Measurements from ENCODE around the gene GPD1. TPM values are rescaled to one million over a fixed set of nuclear protein-coding genes. Genes with fewer than 3 reads are reported as not detected.

Gene GPD1
- total and polyA plus RNA-seq, 9 of the 15 experiments (the other 6 are each of a cell fraction or from before 2014, with no cell fraction given): 0.13 to 1.00 (median 0.55) TPM

- TF ChIP-seq SMC3 (conservative IDR thresholded peaks at IDR 0.05; ENCODE audit: insufficient read depth, low read depth, low read length): 0 out of 2 replicates have a peak, but pooled peaks have one; percentile 8
- no peak for TF ChIP-seq THRA (IDR thresholded peaks at IDR 0.05)
- no peak for TF ChIP-seq KDM1A (IDR thresholded peaks at IDR 0.05)
- no peak for TF ChIP-seq RERE (CRISPR knock-in tag; IDR thresholded peaks at IDR 0.05; ENCODE audit: borderline replicate concordance)
- peak in 1 of 2 experiments; percentile 49; a peak in 2 of 4 replicates for TF ChIP-seq RAD21 (CRISPR knock-in tag; conservative IDR thresholded peaks at IDR 0.05 in 1 of 2, IDR thresholded peaks at IDR 0.05 in 1 of 2)
- no peak for TF ChIP-seq SMAD3 (CRISPR knock-in tag; conservative IDR thresholded peaks at IDR 0.05)
- TF ChIP-seq ZNF143 (CRISPR knock-in tag; IDR thresholded peaks at IDR 0.05): no peak
- TF ChIP-seq ZNF318 (IDR thresholded peaks at IDR 0.05; ENCODE audit: borderline replicate concordance in 1 of 2, low read depth in 1 of 2): no peak
- TF ChIP-seq E2F8 (IDR thresholded peaks at IDR 0.05; ENCODE audit: low read depth, partially characterized antibody): no peak
Observed at GRCh38 chr12:50101663-50102062, 2.1 kb upstream of the GPD1 start (continued).
